Right lobe of liver (tissue), 4 donors: ENCODE measurements around the gene FAM20B.

ENCODE experiments used
- CTCF ChIP-seq, 4 donors: fragments of 200-600 bp in 3 of 4; fragments of 450-650 bp in 1 of 4; IDR thresholded peaks; one replicate each; pipeline versions ENCODE4 v1.5.1 to v1.8.0; 2016 to 2022; ENCODE audit warnings: antibody characterized with exemption in 4 of 4, mild to moderate bottlenecking in 2 of 4
- POLR2A ChIP-seq: fragments of 450-650 bp; IDR thresholded peaks from one replicate; pipeline ENCODE4 v1.6.1; 2017; ENCODE audit warnings: antibody characterized with exemption, mild to moderate bottlenecking
- donor health status: DM: no; HTN: no; CAD: no.
- donor health status: DM: no; HTN: no; CAD: no.
- donor health status: DM: no; HTN: yes; CAD: no.

- no peak for TF ChIP-seq CTCF (IDR thresholded peaks at IDR 0.05)
- no peak for TF ChIP-seq POLR2A
Measured at GRCh38 chr1:179031855-179032513, 6.3 kb downstream of the FAM20B start.
